ENCODE results near the gene PCDHGA9. TPM values are rescaled to one million over a fixed set of nuclear protein-coding genes. Genes with fewer than 3 reads are reported as not detected.

Gene PCDHGA9
- total and polyA plus RNA-seq, 2 donors (not counting 3 experiments of a cell fraction or from before 2014, with no cell fraction given), result 1.1 to 3.9 TPM

- dilution Hi-C loops (cut with MboI; ENCODE audit: extremely low pct_ligation_motif_present, low sequenced_read_pairs), result no loop called here
- Histone ChIP-seq H3K79me2 (ENCODE audit: control insufficient read depth, insufficient read depth, low read length) (no peaks in the 10 kb centered on the region), H3K36me3 (ENCODE audit: control insufficient read depth in 2 of 2, extremely low read depth in 1 of 2, insufficient read depth in 2 of 2, low read length in 2 of 2) (no peaks in the 10 kb centered on the region), H3K27ac (ENCODE audit: insufficient read depth, low read depth, low read length) (no peak overlapping the region), H3K9me1 (replicated peaks; ENCODE audit: control insufficient read depth, extremely low read depth, insufficient read depth, low read length) (no peaks in the 10 kb centered on the region), H4K20me1 (replicated peaks; ENCODE audit: control insufficient read depth, extremely low read depth, insufficient read depth, low read length) (no peaks in the 10 kb centered on the region), H3K4me1 (ENCODE audit: control insufficient read depth, extremely low read depth, insufficient read depth, low read length) (no peaks in the 10 kb centered on the region), H3K4me3 (replicated peaks in 1 of 3; ENCODE audit: insufficient read depth in 1 of 3, low read depth in 1 of 3, low read length in 3 of 3) (no peak overlapping the region), H3K27me3 (ENCODE audit: control insufficient read depth in 2 of 2, insufficient read depth in 2 of 2, low read length in 2 of 2) (peaks cover 0 to 4% of the 10 kb centered on the region in 2 experiments), H2AFZ (ENCODE audit: low read depth, low read length) (no peak overlapping the region), H3K9me3 (replicated peaks; ENCODE audit: control insufficient read depth, insufficient read depth, low read length) (no peaks in the 10 kb centered on the region), H3K9ac (replicated peaks; ENCODE audit: extremely low read depth, insufficient read depth, low read length) (no peak overlapping the region), H3K4me2 (ENCODE audit: insufficient read depth, low read length) (no peak overlapping the region)
- BruUV-seq (replicated peaks), result no TSS peak
- no peak for TF ChIP-seq MAX (IDR thresholded peaks at IDR 0.05; ENCODE audit: insufficient read depth, insufficient read length)
- POLR2A ChIA-PET, result no interaction called here
- no peak for FAIRE-seq
- intact Hi-C loops (cut with micrococcal nuclease), result no loop called here
- DNase-seq (ENCODE audit: low read depth, low spot score), result no peak
- CTCF ChIA-PET, result interaction anchor here (2.6 kb wide), 1 partner anchor 10 kb away, joined by 16 read pairs; the partner anchor contains the start of gene PCDHGA12
Observed at GRCh38 chr5:141440341-141440740, 37.8 kb downstream of the PCDHGA9 start.

- ChIA-PET POLR2A (no interaction called here), CTCF (interaction anchor here (1.2 to 1.6 kb wide), 3 partner anchors 11 to 116 kb away, joined by 3 to 6 read pairs (median 4); partner anchors contain the start of genes PCDHGA12 and PCDHGB6)
- no peaks in the 10 kb centered on the region for H4K20me1 ChIP-seq (replicated peaks; ENCODE audit: control insufficient read depth, extremely low read depth, insufficient read depth, low read length)
- dilution Hi-C loops (cut with MboI; ENCODE audit: extremely low pct_ligation_motif_present, low sequenced_read_pairs), result no loop called here
- peaks cover 0 to 4% of the 10 kb centered on the region in 2 experiments for H3K27me3 ChIP-seq (ENCODE audit: control insufficient read depth in 2 of 2, insufficient read depth in 2 of 2, low read length in 2 of 2)
- H3K79me2 ChIP-seq (ENCODE audit: control insufficient read depth, insufficient read depth, low read length), result no peaks in the 10 kb centered on the region
- no TSS peak for BruUV-seq (replicated peaks)
- no peak overlapping the region for H3K9ac ChIP-seq (replicated peaks; ENCODE audit: extremely low read depth, insufficient read depth, low read length)
- FAIRE-seq (no peak), DNase-seq (ENCODE audit: low read depth, low spot score) (no peak)
- no peak overlapping the region for H3K4me2 ChIP-seq (ENCODE audit: insufficient read depth, low read length)
- no peaks in the 10 kb centered on the region for H3K36me3 ChIP-seq (ENCODE audit: control insufficient read depth in 2 of 2, extremely low read depth in 1 of 2, insufficient read depth in 2 of 2, low read length in 2 of 2)
- no peak overlapping the region for H3K4me3 ChIP-seq (replicated peaks in 1 of 3; ENCODE audit: insufficient read depth in 1 of 3, low read depth in 1 of 3, low read length in 3 of 3)
- no peak overlapping the region for H3K27ac ChIP-seq (ENCODE audit: insufficient read depth, low read depth, low read length)
- no peaks in the 10 kb centered on the region for H3K4me1 ChIP-seq (ENCODE audit: control insufficient read depth, extremely low read depth, insufficient read depth, low read length)
- intact Hi-C loops (cut with micrococcal nuclease), result no loop called here
- no peak for TF ChIP-seq MAX (IDR thresholded peaks at IDR 0.05; ENCODE audit: insufficient read depth, insufficient read length)
- TF ChIP-seq JUN (IDR thresholded peaks at IDR 0.05; ENCODE audit: borderline replicate concordance, insufficient read depth, insufficient read length, low read depth), result no peak
- no peak for TF ChIP-seq EZH2 (IDR thresholded peaks at IDR 0.05; ENCODE audit: borderline replicate concordance, low read depth, low read length, severe bottlenecking)
- no peak for TF ChIP-seq CTCF (IDR thresholded peaks at IDR 0.05; ENCODE audit: extremely low read depth in 1 of 2, insufficient read depth in 1 of 2, low read depth in 1 of 2, low read length in 2 of 2)
- TF ChIP-seq GATA2 (IDR thresholded peaks at IDR 0.05; ENCODE audit: insufficient read depth, insufficient read length, low read depth, low read length), result no peak
- TF ChIP-seq POLR2A (IDR thresholded peaks at IDR 0.05; ENCODE audit: low read depth, low read length), result no peak
- TF ChIP-seq FOS (IDR thresholded peaks at IDR 0.05; ENCODE audit: borderline replicate concordance, insufficient read depth, low read length), result no peak
- no peak for TF ChIP-seq MYC (IDR thresholded peaks at IDR 0.05; ENCODE audit: low read depth, low read length)
- no peak for TF ChIP-seq POLR2AphosphoS5 (IDR thresholded peaks at IDR 0.05; ENCODE audit: insufficient read depth, low read depth, low read length)
- H3K9me3 ChIP-seq (replicated peaks; ENCODE audit: control insufficient read depth, insufficient read depth, low read length), result no peaks in the 10 kb centered on the region
- H3K9me1 ChIP-seq (replicated peaks; ENCODE audit: control insufficient read depth, extremely low read depth, insufficient read depth, low read length), result no peaks in the 10 kb centered on the region
- H2AFZ ChIP-seq (ENCODE audit: low read depth, low read length), result no peak overlapping the region
Observed at GRCh38 chr5:141441571-141442170, 39.1 kb downstream of the PCDHGA9 start.

All from endothelial cell of umbilical vein (primary cell).